ENCODE measurements around the gene UBAP1L. TPM values are rescaled to one million over a fixed set of nuclear protein-coding genes. Genes with fewer than 3 reads are reported as not detected.
A peak's percentile ranks its signal among the peaks of the same experiment; 100 is the strongest.

The UBAP1L gene
- total and polyA plus RNA-seq, 2 of the 4 experiments (the other 2 are of a cell fraction): 0.36 to 1.1 TPM

DNA sequence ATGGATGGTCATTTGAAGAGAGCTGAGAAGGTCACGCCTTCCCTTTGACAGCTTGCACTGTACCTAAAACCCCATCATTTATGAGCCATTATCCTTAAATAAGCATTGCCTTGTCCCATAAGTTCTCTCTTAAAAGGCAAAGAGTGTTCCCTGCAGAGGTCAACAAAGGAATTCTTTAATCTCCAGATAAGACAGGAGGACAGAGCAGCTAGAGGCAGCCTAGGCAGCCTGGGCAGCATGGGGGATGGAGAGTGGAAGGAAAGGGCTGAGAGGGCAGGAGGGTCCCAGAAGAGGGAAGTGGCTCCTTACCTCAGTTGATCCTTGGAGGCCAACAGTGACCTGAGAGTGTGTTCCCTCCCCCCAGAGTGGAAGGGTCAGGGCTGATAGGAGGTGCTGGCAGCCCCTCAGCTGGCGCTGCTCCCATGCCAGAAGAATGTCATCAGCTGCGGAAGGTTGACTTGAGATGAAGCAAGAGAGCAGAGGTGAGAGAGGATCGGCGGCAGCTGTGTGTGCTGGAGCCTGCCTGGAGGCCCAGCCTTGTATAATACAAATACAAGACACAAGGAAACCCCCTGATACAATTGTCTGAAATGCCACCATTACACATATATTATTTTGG is 25.7 kb downstream of the UBAP1L start:
- peak overlapping the region; percentile 59; the same call in 1 of the 2 replicates for H2BK20ac ChIP-seq (ENCODE audit: low read depth, low read length)
- no TSS peak for BruUV-seq (replicated peaks)
- peak overlapping the region; percentile 5; the same call in 1 of the 2 replicates for H2BK120ac ChIP-seq (ENCODE audit: low read depth, low read length)
- no CpG with 5 or more reads among the region's 5 CpGs for WGBS, 2 experiments (ENCODE audit: extremely low coverage in 2 of 2, insufficient read length in 1 of 2)
- H3K23ac ChIP-seq (ENCODE audit: low read depth, low read length): no peak overlapping the region; the same call in 1 of the 2 replicates
- H3K27me3 ChIP-seq (ENCODE audit: control insufficient read depth, insufficient read depth, low read length): peaks cover 19% of the 10 kb centered on the region
- no peak overlapping the region for H2AK9ac ChIP-seq (replicated peaks; ENCODE audit: low read depth, low read length, poor library complexity)
- H3K4me2 ChIP-seq (ENCODE audit: low read depth, low read length): peak overlapping the region; percentile 27; the same call in 1 of the 2 replicates
- TF ChIP-seq CEBPB (IDR thresholded peaks at IDR 0.05; ENCODE audit: low read depth, low read length) (peak; percentile 80), ELK1 (IDR thresholded peaks at IDR 0.05; ENCODE audit: borderline replicate concordance, low read depth, low read length) (no peak)
- dilution Hi-C loops (cut with HindIII; ENCODE audit: low sequenced_read_pairs, unreplicated experiment): no loop called here
- H4K5ac ChIP-seq (ENCODE audit: low read depth, low read length): peak overlapping the region; percentile 0; the same call in 1 of the 2 replicates
- CTCF ChIA-PET: interaction anchor here (0.5 to 1.9 kb wide), 3 partner anchors 12 to 56 kb away, joined by 3 to 9 read pairs (median 4); no protein-coding TSS in a partner anchor
- POLR2A ChIA-PET (ENCODE audit: unreplicated experiment): no interaction called here
- H3K4me3 ChIP-seq (ENCODE audit: insufficient read depth, low read depth, low read length): no peak overlapping the region
- no peak overlapping the region; a peak in 1 of 4 replicates for H4K8ac ChIP-seq (ENCODE audit: low read depth in 2 of 2, low read length in 2 of 2)
- no peaks in the 10 kb centered on the region for H3K9me1 ChIP-seq (ENCODE audit: insufficient read depth, low read length)
- peak overlapping the region; percentile 9; the same call in 1 of the 3 replicates for H2BK15ac ChIP-seq (ENCODE audit: low read depth, low read length)
- in situ Hi-C loops (cut with MboI; ENCODE audit: low sequenced_read_pairs): loop anchor here (5.0 to 10.0 kb wide), 2 partner anchors 37 to 55 kb away; no protein-coding TSS in a partner anchor
- no peak overlapping the region for H3K14ac ChIP-seq (replicated peaks; ENCODE audit: low read depth, low read length)
- no peak overlapping the region for H3K56ac ChIP-seq (ENCODE audit: extremely low read depth, insufficient read depth, low read length)
- H3K4ac ChIP-seq (ENCODE audit: low read depth, low read length): peak overlapping the region; percentile 4; the same call in 1 of the 2 replicates
- H2AK5ac ChIP-seq (ENCODE audit: low read depth, low read length): peak overlapping the region; percentile 52
- DNase-seq (peak; percentile 68), ATAC-seq (ENCODE audit: low read depth) (peak; percentile 69)
- H3K36me3 ChIP-seq (ENCODE audit: control insufficient read depth, insufficient read depth, low read length): no peaks in the 10 kb centered on the region
- no peak overlapping the region for H4K91ac ChIP-seq (ENCODE audit: insufficient read depth, low read depth, low read length)
- H3K9ac ChIP-seq (ENCODE audit: low read depth, low read length): no peak overlapping the region
- H3K18ac ChIP-seq (ENCODE audit: low read depth, low read length): peak overlapping the region; percentile 16; the same call in 1 of the 2 replicates
- H3K79me1 ChIP-seq (ENCODE audit: low read depth in 1 of 2, low read length in 2 of 2): no peaks in the 10 kb centered on the region
- peak overlapping the region; percentile 13; the same call in 1 of the 2 replicates for H3K27ac ChIP-seq (ENCODE audit: insufficient read depth, low read length)
- intact Hi-C loops (cut with micrococcal nuclease): no loop called here
- no peaks in the 10 kb centered on the region for H3K9me3 ChIP-seq (ENCODE audit: control insufficient read depth, insufficient read depth, low read length)
- H4K20me1 ChIP-seq (ENCODE audit: insufficient read depth, low read length): no peaks in the 10 kb centered on the region
- H2AFZ ChIP-seq (replicated peaks; ENCODE audit: low read length, poor library complexity): no peak overlapping the region
- peaks cover 27% of the 10 kb centered on the region for H3K4me1 ChIP-seq (ENCODE audit: control insufficient read depth, insufficient read depth, low read length)
- no peak overlapping the region for H2BK5ac ChIP-seq (ENCODE audit: low read depth, low read length, poor library complexity, severe bottlenecking)
